SK-N-SH (cell line): Measurements from ENCODE around the gene GAL. TPM values are rescaled to one million over a fixed set of nuclear protein-coding genes. Genes with fewer than 3 reads are reported as not detected.
A peak's percentile ranks its signal among the peaks of the same experiment; 100 is the strongest.

Source experiments
- CTCF ChIA-PET: fragments of 300-600, 350-600 bp; formaldehyde crosslinking; extraction: SDS; loops from one replicate; lab custom pipeline; 2021; lab: Yijun Ruan, JAX
- POLR2A ChIA-PET: fragments of 350-600 bp; sonication (Branson Sonifier 250); formaldehyde crosslinking; extraction: SDS; loops from one replicate; lab custom pipeline; 2020; ENCODE audit warnings: antibody characterized with exemption, inconsistent platforms; lab: Yijun Ruan, JAX
- DNase-seq: peaks from one replicate; pipeline ENCODE4 v3.0.0; 2012
- H2AFZ ChIP-seq: fragments of 200-600 bp; sonication (generic); 2 replicates; pipeline ENCODE4 v1.8.1; 2016; ENCODE audit warnings: antibody characterized with exemption, mild to moderate bottlenecking, low read depth
- H3F3A ChIP-seq: fragments of 200-600 bp; sonication (generic); replicated peaks from 2 replicates; pipeline ENCODE3; 2016; ENCODE audit warnings: antibody characterized with exemption, mild to moderate bottlenecking; ENCODE audit not compliant: insufficient read depth
- H3K27ac ChIP-seq, 2 experiments: fragments of 200-500 bp in 1 of 2; fragments of 200-600 bp in 1 of 2; sonication (Bioruptor generic) in 1 of 2; sonication (generic), shearing (Covaris generic) in 1 of 2; 2 replicates each; pipeline versions ENCODE4 v1.5.1 to v1.6.1; 2014 to 2016; ENCODE audit warnings: low read depth in 2 of 2, inconsistent platforms in 1 of 2, low read length in 1 of 2, mild to moderate bottlenecking in 1 of 2, mixed read lengths in 1 of 2
- H3K27me3 ChIP-seq: fragments of 200-600 bp; sonication (generic), shearing (Covaris generic); 2 replicates; pipeline ENCODE4 v1.6.1; 2016; ENCODE audit warnings: mixed run types; ENCODE audit not compliant: insufficient read depth
- H3K36me3 ChIP-seq, 2 experiments: fragments of 200-500 bp in 1 of 2; fragments of 200-600 bp in 1 of 2; sonication (Bioruptor generic) in 1 of 2; sonication (generic) in 1 of 2; replicated peaks in 1 of 2; 2 replicates each; pipeline versions ENCODE3 to v1.5.1; 2014 to 2016; ENCODE audit warnings: low read length in 1 of 2, mild to moderate bottlenecking in 1 of 2; ENCODE audit not compliant: insufficient read depth in 2 of 2, control insufficient read depth in 1 of 2
- H3K4me1 ChIP-seq, 2 experiments: fragments of 200-500 bp in 1 of 2; fragments of 200-600 bp in 1 of 2; sonication (Bioruptor generic) in 1 of 2; sonication (generic), shearing (Covaris generic) in 1 of 2; 2 replicates each; pipeline versions ENCODE4 v1.5.1 to v1.6.1; 2014 to 2016; ENCODE audit warnings: low read depth in 1 of 2, low read length in 1 of 2, mixed run types in 1 of 2; ENCODE audit not compliant: insufficient read depth in 2 of 2, control insufficient read depth in 1 of 2
- H3K4me2 ChIP-seq: fragments of 200-600 bp; sonication (generic), shearing (Covaris generic); 2 replicates; pipeline ENCODE4 v1.6.1; 2017; ENCODE audit warnings: mixed run types
- H3K4me3 ChIP-seq, 2 experiments: fragments of 200-500 bp in 1 of 2; fragments of 200-600 bp in 1 of 2; sonication (Bioruptor generic) in 1 of 2; sonication (generic), shearing (Covaris generic) in 1 of 2; 2 replicates each; pipeline versions ENCODE4 v1.5.1 to v1.8.1; 2014 to 2016; ENCODE audit warnings: low read depth in 2 of 2, inconsistent platforms in 1 of 2, low read length in 1 of 2, mild to moderate bottlenecking in 1 of 2, mixed read lengths in 1 of 2, moderate library complexity in 1 of 2
- H3K79me2 ChIP-seq: fragments of 200-600 bp; sonication (generic); 2 replicates; pipeline ENCODE4 v1.8.1; 2017; ENCODE audit warnings: mild to moderate bottlenecking; ENCODE audit not compliant: insufficient read depth
- H3K9ac ChIP-seq: fragments of 200-600 bp; sonication (generic); 2 replicates; pipeline ENCODE4 v1.6.1; 2017; ENCODE audit warnings: mixed run types
- H3K9me2 ChIP-seq: fragments of 200-600 bp; sonication (generic); 2 replicates; pipeline ENCODE4 v1.6.1; 2017; ENCODE audit warnings: mixed run types
- H3K9me3 ChIP-seq: fragments of 200-600 bp; sonication (generic); 2 replicates; pipeline ENCODE4 v1.6.1; 2017; ENCODE audit warnings: mixed run types, mild to moderate bottlenecking, moderate library complexity
- H4K20me1 ChIP-seq: fragments of 200-600 bp; sonication (generic); 2 replicates; pipeline ENCODE4 v1.6.1; 2017; ENCODE audit warnings: mild to moderate bottlenecking, mixed run types; ENCODE audit not compliant: insufficient read depth
- CTCF ChIP-seq: fragments of 200-600 bp; sonication (generic); IDR thresholded peaks from 2 replicates; pipeline ENCODE4 v1.6.1; 2017; ENCODE audit warnings: antibody characterized with exemption, mild to moderate bottlenecking, moderate library complexity
- EZH2phosphoT487 ChIP-seq: fragments of 200-600 bp; sonication (generic); IDR thresholded peaks from 2 replicates; pipeline ENCODE4 v1.6.1; 2017; ENCODE audit warnings: low read depth, mixed run types, mild to moderate bottlenecking, antibody characterized with exemption, moderate library complexity, borderline replicate concordance
- FOXJ3 ChIP-seq: sonication (generic); formaldehyde crosslinking; IDR thresholded peaks from 2 replicates; pipeline ENCODE4 v1.5.1; 2020; ENCODE audit warnings: mild to moderate bottlenecking, missing genetic modification reagents
- FOXM1 ChIP-seq: IDR thresholded peaks from 2 replicates; pipeline ENCODE4 v1.4.0; 2012; ENCODE audit warnings: low read depth, mild to moderate bottlenecking
- MAX ChIP-seq: IDR thresholded peaks from 2 replicates; pipeline ENCODE4 v1.4.0; 2012; ENCODE audit warnings: low read depth
- PBX3 ChIP-seq: IDR thresholded peaks from 2 replicates; pipeline ENCODE4; 2012
- RAD21 ChIP-seq: IDR thresholded peaks from 2 replicates; pipeline ENCODE4 v1.6.1; 2012; ENCODE audit warnings: mild to moderate bottlenecking, low read length
- REST ChIP-seq: IDR thresholded peaks from 2 replicates; pipeline ENCODE4 v1.6.1; 2012; ENCODE audit warnings: mild to moderate bottlenecking, low read depth, low read length, moderate library complexity
- RFX5 ChIP-seq: IDR thresholded peaks from 2 replicates; pipeline ENCODE4 v1.6.1; 2012; ENCODE audit warnings: mild to moderate bottlenecking, improper control_type of control experiment, low read length
- SMC3 ChIP-seq: IDR thresholded peaks from 2 replicates; pipeline ENCODE4 v1.6.1; 2012; ENCODE audit warnings: low read depth, low read length, improper control_type of control experiment
- TAF1 ChIP-seq: IDR thresholded peaks from 2 replicates; pipeline ENCODE4 v1.6.1; 2012; ENCODE audit warnings: low read depth, mild to moderate bottlenecking, low read length, moderate library complexity, borderline replicate concordance
- TCF12 ChIP-seq: IDR thresholded peaks from 2 replicates; pipeline ENCODE4 v1.4.0; 2012
- TEAD4 ChIP-seq: IDR thresholded peaks from 2 replicates; pipeline ENCODE4 v1.4.0; 2012; ENCODE audit warnings: mild to moderate bottlenecking, borderline replicate concordance; ENCODE audit not compliant: insufficient read depth
- USF1 ChIP-seq: IDR thresholded peaks from 2 replicates; pipeline ENCODE4 v1.4.0; 2012; ENCODE audit warnings: low read depth, borderline replicate concordance
- USF2 ChIP-seq: fragments of 150-350 bp; IDR thresholded peaks from 2 replicates; pipeline ENCODE4 v1.6.1; 2017; ENCODE audit warnings: antibody characterized with exemption, low read length, low read depth, borderline replicate concordance
- YY1 ChIP-seq: IDR thresholded peaks from 2 replicates; pipeline ENCODE4 v1.4.0; 2012; ENCODE audit warnings: low read depth, mild to moderate bottlenecking
- WGBS: methylation state at CpG from one replicate; pipeline ENCODE4 v1.1.6; 2017; ENCODE audit warnings: low lambda C conversion rate; 5-methylcytosine and 5-hydroxymethylcytosine counted together
- polyA plus RNA-seq, 3 experiments: library from polyadenylated mRNA; depleted of rRNA; stranded (reverse); fragments of >200 nt; gene quantifications; 2 replicates each; pipeline ENCODE4 v1.2.3, GENCODE V29; 2012

The GAL gene
- polyA plus RNA-seq, 1 of the 3 experiments (the other 2 are of a cell fraction), result 1.8 TPM

- H3K4me2 ChIP-seq, result no peak overlapping the region
- TF ChIP-seq FOXJ3 (CRISPR knock-in tag), result no peak
- TF ChIP-seq FOXM1, result no peak
- TF ChIP-seq USF1, result no peak
- TF ChIP-seq CTCF, result no peak
- TF ChIP-seq RFX5, result no peak
- no peak for TF ChIP-seq TEAD4
- TF ChIP-seq REST, result no peak
- TF ChIP-seq PBX3, result no peak
- TF ChIP-seq YY1, result no peak
- no peak for TF ChIP-seq MAX
- no peak for TF ChIP-seq TAF1
- no peak for TF ChIP-seq SMC3
- TF ChIP-seq USF2, result no peak
- TF ChIP-seq RAD21, result no peak
- TF ChIP-seq TCF12, result no peak
- no peak for TF ChIP-seq EZH2phosphoT487
- no peaks in the 10 kb centered on the region for H3K79me2 ChIP-seq
- peaks cover 10 to 64% of the 10 kb centered on the region in 2 experiments; a peak in 3 of 4 replicates for H3K4me1 ChIP-seq
- WGBS, result 78% methylated on average over 16 of the region's 18 CpGs
- no peak overlapping the region for H3K4me3 ChIP-seq
- CTCF ChIA-PET, result no interaction called here
- H3K9me2 ChIP-seq, result no peaks in the 10 kb centered on the region
- H2AFZ ChIP-seq, result no peak overlapping the region
- H3K27me3 ChIP-seq, result peaks cover 9% of the 10 kb centered on the region; the same call in 1 of the 2 replicates
- POLR2A ChIA-PET, result no interaction called here
- H3F3A ChIP-seq, result peaks cover 9% of the 10 kb centered on the region
- H3K9ac ChIP-seq, result no peak overlapping the region
- no peaks in the 10 kb centered on the region for H3K9me3 ChIP-seq
- no peaks in the 10 kb centered on the region for H3K36me3 ChIP-seq
- DNase-seq, result no peak
- no peaks in the 10 kb centered on the region for H4K20me1 ChIP-seq
- H3K27ac ChIP-seq, result peak overlapping the region in 1 of 2 experiments; percentile 99; a peak in 2 of 4 replicates
Observed at GRCh38 chr11:68663482-68664010, 20.8 kb upstream of the GAL start.
